GM12873 (cell line): ENCODE results near the gene PPP1R16B.

Experiments
- CTCF ChIP-seq: IDR thresholded peaks from 2 replicates; pipeline ENCODE4 v1.5.1; 2012; ENCODE audit warnings: low read depth, mild to moderate bottlenecking, moderate library complexity, low read length, control low read depth; ENCODE audit not compliant: insufficient read depth; ENCODE audit errors: missing control alignments

PPP1R16B gene

GRCh38 chr20:38890497-38890818, 85.0 kb downstream of the PPP1R16B start:
- TF ChIP-seq CTCF = no peak

- TF ChIP-seq CTCF = no peak
These were observed 86.8 kb downstream of the PPP1R16B start for GRCh38 chr20:38892091-38892981.

GRCh38 chr20:38893056-38893564, 87.6 kb downstream of the PPP1R16B start:
- no peak for TF ChIP-seq CTCF

GRCh38 chr20:38893565-38894090, 88.1 kb downstream of the PPP1R16B start:
- peak; percentile 98 for TF ChIP-seq CTCF

- no peak for TF ChIP-seq CTCF
These were observed 88.8 kb downstream of the PPP1R16B start for GRCh38 chr20:38894091-38894847.

GRCh38 chr20:38895098-38895949, 89.8 kb downstream of the PPP1R16B start:
- no peak for TF ChIP-seq CTCF
